GM18907 (cell line): ENCODE results near the gene IRF2BPL.

Experiments used
- ATAC-seq: cut with Tn5 transposase; IDR thresholded peaks from one replicate; pipeline ENCODE4 v1.9.1; 2021; ENCODE audit warnings: mild to moderate bottlenecking, moderate library complexity; ENCODE audit not compliant: unreplicated experiment

Gene IRF2BPL

GRCh38 chr14:76993752-76994151 lies 34.8 kb downstream of the IRF2BPL start:
- ATAC-seq, result no peak

DNA sequence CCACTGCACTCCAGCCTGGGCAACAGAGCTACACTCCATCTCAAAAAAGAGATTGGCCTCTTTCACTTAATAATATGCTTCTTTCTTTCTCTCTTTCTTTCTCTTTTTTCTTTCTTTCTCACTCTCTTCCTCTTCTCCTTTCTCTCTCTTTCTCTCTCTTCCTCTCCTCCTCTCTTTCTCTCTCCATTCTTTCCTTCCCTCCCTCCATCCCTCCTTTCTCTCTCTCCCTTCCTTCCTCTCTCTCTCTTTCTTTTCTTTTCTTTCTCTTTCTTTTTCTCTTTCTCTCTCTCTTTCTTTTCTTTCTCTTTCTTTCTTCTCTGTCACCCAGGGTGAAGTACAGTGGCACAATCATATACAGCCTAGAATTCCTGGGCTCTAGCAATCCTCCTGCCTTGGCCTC lies 38.4 kb downstream of the IRF2BPL start:
- no peak for ATAC-seq

GRCh38 chr14:76987956-76988520 lies 40.5 kb downstream of the IRF2BPL start:
- no peak for ATAC-seq

DNA sequence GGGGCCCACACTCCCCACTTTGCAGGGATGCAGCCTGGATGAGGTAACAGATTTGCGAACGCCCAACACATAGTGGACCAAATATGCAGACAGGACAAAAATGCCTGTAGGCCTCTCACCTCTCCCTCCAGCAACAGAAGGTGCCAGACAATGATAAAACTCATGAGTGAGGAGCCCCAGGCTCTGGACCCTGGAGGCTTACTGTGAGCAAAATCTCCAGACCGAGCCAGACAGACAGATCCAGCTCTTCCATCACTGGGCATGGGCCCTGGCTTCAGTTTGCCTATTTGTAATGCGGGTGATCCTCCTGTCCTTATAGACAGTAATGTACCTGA lies 42.3 kb downstream of the IRF2BPL start:
- ATAC-seq, result no peak

GRCh38 chr14:76985540-76986230 lies 42.8 kb downstream of the IRF2BPL start:
- no peak for ATAC-seq

GRCh38 chr14:76984787-76985375 lies 43.6 kb downstream of the IRF2BPL start:
- ATAC-seq, result no peak

DNA sequence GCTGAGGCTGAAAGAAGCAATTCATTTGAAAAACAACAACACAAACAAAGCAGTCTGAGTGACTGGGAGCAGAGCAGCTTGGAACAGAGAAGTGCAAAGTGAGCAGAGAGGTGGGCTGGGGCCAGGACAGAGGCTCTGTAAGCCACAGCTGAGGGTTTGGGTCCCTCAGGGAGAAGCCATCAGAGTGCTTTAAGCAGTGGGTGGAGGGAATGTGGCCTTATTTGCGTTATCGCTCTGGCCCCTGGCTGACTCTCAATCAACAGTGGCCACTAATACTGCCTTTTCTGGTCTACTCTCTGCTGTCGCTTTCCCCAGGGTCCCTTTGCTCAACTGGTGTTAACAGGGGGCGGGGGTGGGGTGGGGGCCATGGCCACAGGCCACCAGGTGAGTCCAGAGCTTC lies 44.2 kb downstream of the IRF2BPL start:
- no peak for ATAC-seq

GRCh38 chr14:76981670-76982069 lies 46.8 kb downstream of the IRF2BPL start:
- ATAC-seq, result no peak

GRCh38 chr14:76977793-76978720 lies 50.5 kb downstream of the IRF2BPL start:
- peak; percentile 84 for ATAC-seq

DNA sequence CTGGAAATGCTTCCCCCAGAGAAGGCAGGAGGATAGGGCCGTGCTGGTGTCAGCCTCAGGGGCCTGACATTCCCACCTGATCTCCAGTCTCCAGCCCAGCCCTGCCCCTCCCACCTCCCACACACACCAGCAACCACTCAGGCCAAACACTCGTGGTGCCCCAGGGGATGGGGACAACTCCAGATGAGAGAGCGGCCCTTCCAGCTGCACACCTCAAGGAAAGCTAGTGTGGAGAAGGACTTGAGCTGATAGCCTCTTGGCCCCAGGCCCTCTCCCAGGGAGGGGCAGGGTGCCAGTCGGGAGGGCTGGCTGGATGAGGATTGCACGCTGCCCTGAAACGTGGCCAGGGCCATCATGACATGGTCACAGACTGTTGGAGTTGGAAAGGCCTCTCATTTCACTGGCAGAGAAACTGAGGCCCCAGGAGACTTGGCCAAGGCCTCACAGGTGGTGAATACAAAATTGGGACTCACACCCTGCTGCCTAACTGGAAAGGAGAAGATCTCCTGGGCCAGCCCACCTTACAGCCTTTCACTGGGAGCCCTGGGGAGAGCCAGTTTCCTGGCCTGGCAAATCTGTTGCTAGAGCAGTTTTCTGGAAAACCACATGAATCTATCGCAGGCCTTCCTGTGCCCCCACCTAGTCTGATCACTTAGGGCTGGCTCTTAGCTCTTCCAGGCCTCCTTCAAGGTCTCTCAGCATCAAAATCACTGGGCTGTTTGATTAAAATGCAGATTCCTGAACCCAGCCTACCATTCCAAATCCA lies 52.1 kb downstream of the IRF2BPL start:
- ATAC-seq, result no peak

GRCh38 chr14:76975812-76976211 lies 52.7 kb downstream of the IRF2BPL start:
- ATAC-seq, result no peak

- ATAC-seq, result no peak
Observed at GRCh38 chr14:76975051-76975450, 53.5 kb downstream of the IRF2BPL start.
